Measurements from ENCODE around the gene TIMP2. TPM values are rescaled to one million over a fixed set of nuclear protein-coding genes. Genes with fewer than 3 reads are reported as not detected.

TIMP2 gene
- total RNA-seq, 1 experiment from 2014 or later: 29.0 TPM

- H3K4me2 ChIP-seq (ENCODE audit: insufficient read depth, insufficient read length, low read length): no peak overlapping the region
- Mint-ChIP-seq H3K4me1 (peaks cover 13 to 29% of the 10 kb centered on the region in 2 experiments), H3K27ac (0 out of 7 replicates have a peak overlapping the region, but pooled peaks of 1 of the 3 experiments have one; percentile 44), H3K27me3 (ENCODE audit: low read depth) (no peaks in the 10 kb centered on the region; the same call in 1 of the 2 replicates), H3K9me3 (no peaks in the 10 kb centered on the region; a peak in 1 of 5 replicates), H3K4me3 (no peak overlapping the region), H3K36me3 (ENCODE audit: insufficient read depth in 1 of 3, low read depth in 3 of 3) (peaks cover 0 to 30% (median 15%) of the 10 kb centered on the region in 3 experiments; a peak in 6 of 7 replicates)
- H3K27ac ChIP-seq (ENCODE audit: insufficient read length, low read depth, low read length): no peak overlapping the region
- H3T11ph ChIP-seq (ENCODE audit: low read length): no peak overlapping the region
- no peak overlapping the region for H2BK5ac ChIP-seq (ENCODE audit: insufficient read length, low read length)
- no peak overlapping the region for H3K18ac ChIP-seq (ENCODE audit: insufficient read length, low read depth, low read length)
- no peaks in the 10 kb centered on the region for H3K9me3 ChIP-seq (ENCODE audit: control insufficient read depth, low read depth, low read length)
- no peak overlapping the region for H3K14ac ChIP-seq (ENCODE audit: insufficient read depth, low read length)
- H3K56ac ChIP-seq (ENCODE audit: insufficient read length, low read depth, low read length): no peak overlapping the region
- no peak overlapping the region for H2BK120ac ChIP-seq (ENCODE audit: low read depth, low read length, poor library complexity, severe bottlenecking)
- H2BK15ac ChIP-seq (ENCODE audit: low read depth, low read length): no peak overlapping the region
- WGBS (ENCODE audit: extremely low coverage, insufficient read length, low lambda C conversion rate): no CpG with 5 or more reads among the region's 15 CpGs
- no peaks in the 10 kb centered on the region for H4K20me1 ChIP-seq (ENCODE audit: control insufficient read depth, insufficient read depth, insufficient read length)
- no peak for TF ChIP-seq CTCF (conservative IDR thresholded peaks at IDR 0.05)
- H3K4me1 ChIP-seq (ENCODE audit: insufficient read depth, low read length): no peaks in the 10 kb centered on the region
- no peaks in the 10 kb centered on the region for H3K27me3 ChIP-seq (ENCODE audit: insufficient read depth, low read length)
- H3K4ac ChIP-seq (ENCODE audit: low read depth, low read length): no peak overlapping the region
- no peak overlapping the region for H2AK5ac ChIP-seq (ENCODE audit: insufficient read length, low read length)
- no peak for DNase-seq
- no peaks in the 10 kb centered on the region for H3K23me2 ChIP-seq (ENCODE audit: insufficient read length, low read depth, low read length, poor library complexity, severe bottlenecking)
- H4K91ac ChIP-seq (ENCODE audit: insufficient read length, low read depth, low read length): no peak overlapping the region
- no peak overlapping the region for H2AFZ ChIP-seq (ENCODE audit: low read length)
- H4K5ac ChIP-seq (ENCODE audit: insufficient read length, low read depth, low read length): no peak overlapping the region
- H3K9ac ChIP-seq (ENCODE audit: extremely low read depth, insufficient read length, low read length): no peak overlapping the region
- no peaks in the 10 kb centered on the region for H3K79me1 ChIP-seq (ENCODE audit: insufficient read depth, low read depth, low read length, poor library complexity, severe bottlenecking)
- H3K23ac ChIP-seq (ENCODE audit: insufficient read length, low read depth, low read length): no peak overlapping the region
- no peaks in the 10 kb centered on the region for H3K79me2 ChIP-seq (ENCODE audit: insufficient read depth, low read length)
- no peak overlapping the region for H4K8ac ChIP-seq (replicated peaks; ENCODE audit: insufficient read length, low read depth, low read length)
- no peak overlapping the region for H2BK20ac ChIP-seq (ENCODE audit: low read depth, low read length, poor library complexity, severe bottlenecking)
- no peak overlapping the region for H2BK12ac ChIP-seq (ENCODE audit: insufficient read length, low read depth, low read length)
Observed at GRCh38 chr17:78972507-78973105, 47.4 kb upstream of the TIMP2 start.

All from H9 (cell line).